Heart right ventricle (tissue), 16 donors: ENCODE data around the gene TLDC2. TPM values are rescaled to one million over a fixed set of nuclear protein-coding genes. Genes with fewer than 3 reads are reported as not detected.
A peak's percentile ranks its signal among the peaks of the same experiment; 100 is the strongest.
"Not testable (repeated sequence)": the region's sequence is repeated elsewhere in the genome, so short reads cannot be mapped to it uniquely, and the experiment has no call there.

ENCODE experiments used
- ATAC-seq, 8 donors: fragments of 200-7000 bp; cut with Tn5 transposase; one replicate each; pipeline ENCODE4 v1.9.1; 2020; ENCODE audit warnings: mild to moderate bottlenecking in 8 of 8, moderate library complexity in 8 of 8, moderate number of reproducible peaks in 1 of 8
- DNase-seq, 2 donors: peaks; one replicate each; pipeline ENCODE4 v3.0.0-alpha.2; 2020
- H3K27ac ChIP-seq, 10 donors: fragments of 200-600 bp; sonication (generic) in 2 of 10; one replicate each; pipeline versions ENCODE4 v1.5.0 to v1.8.0; 2020 to 2022; ENCODE audit warnings: mild to moderate bottlenecking in 3 of 10
- H3K27me3 ChIP-seq, 7 donors: fragments of 200-600 bp; one replicate each; pipeline ENCODE4 v1.8.0; 2021 to 2022; ENCODE audit warnings: mild to moderate bottlenecking in 2 of 7
- H3K36me3 ChIP-seq, 9 donors: fragments of 200-600 bp; sonication (generic) in 1 of 9; one replicate each; pipeline versions ENCODE4 v1.5.0 to v1.8.0; 2020 to 2022; ENCODE audit warnings: mild to moderate bottlenecking in 2 of 9
- H3K4me1 ChIP-seq, 9 donors: fragments of 200-600 bp; sonication (generic) in 1 of 9; one replicate each; pipeline versions ENCODE4 v1.5.0 to v1.8.0; 2020 to 2022; ENCODE audit warnings: mild to moderate bottlenecking in 4 of 9
- H3K4me3 ChIP-seq, 10 donors: fragments of 200-600 bp; sonication (generic) in 2 of 10; one replicate each; pipeline versions ENCODE4 v1.5.0 to v1.8.0; 2020 to 2022; ENCODE audit warnings: mild to moderate bottlenecking in 7 of 10, moderate library complexity in 2 of 10
- H3K9me3 ChIP-seq, 11 donors: fragments of 200-600 bp in 10 of 11; sonication (generic) in 2 of 11; one replicate each; pipeline versions ENCODE4 v1.5.0 to v1.8.0; 2013 to 2022; ENCODE audit warnings: mild to moderate bottlenecking in 2 of 11, control low read depth in 1 of 11, moderate library complexity in 1 of 11
- WGBS, 2 donors: extraction: QIAGEN DNeasy Blood & Tissue Kit; methylation state at CpG; one replicate each; pipeline ENCODE4 v1.1.7; 2013; ENCODE audit warnings: inconsistent platforms in 1 of 2; 5-methylcytosine and 5-hydroxymethylcytosine counted together
- intact Hi-C, 10 donors: fragments of 100-400 bp; cut with DNase I; formaldehyde crosslinking; loops; one replicate each; pipeline versions ENCODE4 v1.11.1 to v1.14.2; 2022
- polyA plus RNA-seq, 2 donors: library from polyadenylated mRNA; stranded (reverse); fragments of 200-250 nt; gene quantifications; one replicate each; pipeline ENCODE4 v1.2.3, GENCODE V29; 2013
- total RNA-seq, 10 donors: library from RNA; stranded (reverse); fragmentation: NEBNext Ultra II Directional in 3 of 10; extraction: Animal tissue kit (Norgen Biotek cat#: 25700) in 3 of 10; gene quantifications; one replicate each; pipeline versions ENCODE4 v1.2.1 to v1.2.4, GENCODE V29; 2021 to 2023
- TF ChIP-seq, protein P1 (sequence below), 9 donors: fragments of 200-600 bp; sonication (generic) in 2 of 9; IDR thresholded peaks; one replicate each; pipeline versions ENCODE4 v1.5.0 to v1.8.0; 2021 to 2022; ENCODE audit warnings: antibody characterized with exemption in 9 of 9, mild to moderate bottlenecking in 5 of 9, moderate library complexity in 1 of 9
- donor health status: Arrhythmogenic right ventricular cardiomyopathy.
- donor health status: ischemic (EF 13 %, LVEDD 7.1; RV severe dilation, severe dysfunction).
- donor health status: healthy with polysubstance abuse.
- donor health status: DM: no; HTN: yes; CAD: no.
- donor health status: DM: no; HTN: no; CAD: no.
- donor health status: ischemic (EF 25% LVEDD 6.9; RV normal size, moderate dysfunction).
- donor health status: ischemic (EF 25% LVEDD 5.7; RV mildly dilated, moderate dysfunction).
- donor health status: healthy.
- donor health status: DM: yes; HTN: yes; CAD: no.
- donor health status: Ischemic cardiomyopathy.
- donor health status: ischemic (EF 35%, LVEDD 5.7; RV mildly dilated, moderate dysfunction).
- donor health status: nonischemic (EF 11% LVEDD 7.7; RV severe dilation, severe dysfunction).
- donor health status: DM: yes; HTN: yes; CAD: no.
- donor health status: PGD.
- donor health status: ischemic (EF 29% LVEDD 5.4; RV normal size, mild dysfunction).
- donor health status: nonischemic (EF 23%, LVEDD 6.1; RV moderate dilation, normal function).

Gene TLDC2
- total and polyA plus RNA-seq, 12 donors: 0.01 TPM; not detected in 11

DNA sequence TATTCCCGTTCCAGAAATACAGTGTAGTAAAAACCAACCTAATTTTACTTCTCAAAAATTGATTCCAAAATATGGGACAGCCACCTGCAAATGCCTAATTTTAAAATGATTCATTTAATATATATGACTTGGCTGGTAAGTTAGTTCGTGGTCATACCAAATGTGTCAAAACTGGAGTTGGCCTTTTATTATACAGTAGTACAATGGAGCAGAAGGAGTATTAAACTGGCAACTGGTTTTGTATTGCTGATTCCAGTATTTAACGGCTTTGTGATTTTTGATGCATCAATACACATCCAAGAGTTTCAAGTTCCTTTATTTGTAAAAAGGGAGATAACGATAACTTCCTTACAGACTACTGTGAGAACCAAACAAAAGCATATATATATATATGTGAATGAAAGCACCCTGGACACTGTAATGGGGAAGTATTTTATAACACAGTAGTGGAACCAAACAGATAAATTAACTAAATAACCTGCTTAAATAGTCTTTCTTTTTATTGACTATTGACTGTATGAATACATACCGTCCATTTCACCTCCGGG, 50.8 kb downstream of the TLDC2 start:
- ATAC-seq (no peak), DNase-seq (no peak)
- Histone ChIP-seq H3K4me3 (no peak overlapping the region), H3K36me3 (peaks cover 5 to 100% (median 37%) of the 10 kb centered on the region in 9 donors), H3K4me1 (peaks cover 0 to 29% (median 0%) of the 10 kb centered on the region in 9 donors), H3K27ac (no peak overlapping the region), H3K27me3 (no peaks in the 10 kb centered on the region), H3K9me3 (no peaks in the 10 kb centered on the region)
- WGBS, 2 donors: 90 to 93% methylated on average over 6 of the region's 6 CpGs
- TF ChIP-seq, protein P1, sequence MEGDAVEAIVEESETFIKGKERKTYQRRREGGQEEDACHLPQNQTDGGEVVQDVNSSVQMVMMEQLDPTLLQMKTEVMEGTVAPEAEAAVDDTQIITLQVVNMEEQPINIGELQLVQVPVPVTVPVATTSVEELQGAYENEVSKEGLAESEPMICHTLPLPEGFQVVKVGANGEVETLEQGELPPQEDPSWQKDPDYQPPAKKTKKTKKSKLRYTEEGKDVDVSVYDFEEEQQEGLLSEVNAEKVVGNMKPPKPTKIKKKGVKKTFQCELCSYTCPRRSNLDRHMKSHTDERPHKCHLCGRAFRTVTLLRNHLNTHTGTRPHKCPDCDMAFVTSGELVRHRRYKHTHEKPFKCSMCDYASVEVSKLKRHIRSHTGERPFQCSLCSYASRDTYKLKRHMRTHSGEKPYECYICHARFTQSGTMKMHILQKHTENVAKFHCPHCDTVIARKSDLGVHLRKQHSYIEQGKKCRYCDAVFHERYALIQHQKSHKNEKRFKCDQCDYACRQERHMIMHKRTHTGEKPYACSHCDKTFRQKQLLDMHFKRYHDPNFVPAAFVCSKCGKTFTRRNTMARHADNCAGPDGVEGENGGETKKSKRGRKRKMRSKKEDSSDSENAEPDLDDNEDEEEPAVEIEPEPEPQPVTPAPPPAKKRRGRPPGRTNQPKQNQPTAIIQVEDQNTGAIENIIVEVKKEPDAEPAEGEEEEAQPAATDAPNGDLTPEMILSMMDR (IDR thresholded peaks at IDR 0.05): no peak
- intact Hi-C loops: no loop called here

DNA sequence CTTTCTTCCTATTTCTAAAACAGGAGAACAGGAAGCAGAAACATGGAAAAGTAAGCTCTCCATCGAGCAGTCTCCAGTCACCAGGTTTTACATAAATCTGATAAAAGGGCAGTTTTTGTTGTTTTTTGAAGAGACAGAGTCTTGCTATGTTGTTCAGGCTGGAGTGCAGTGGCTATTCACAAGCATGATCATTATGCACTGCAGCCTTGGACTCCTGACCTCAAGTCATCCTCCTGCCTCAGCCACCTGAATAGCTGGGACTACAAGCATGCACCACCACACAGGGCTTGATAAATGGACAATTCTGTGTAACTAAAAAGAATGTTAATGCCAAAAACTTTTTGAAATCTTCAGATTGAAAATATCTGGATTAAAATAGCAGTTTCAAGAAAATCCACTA, 51.8 kb downstream of the TLDC2 start:
- TF ChIP-seq, protein P1 (IDR thresholded peaks at IDR 0.05): no peak
- H3K4me3 ChIP-seq: no peak overlapping the region
- H3K27me3 ChIP-seq: no peaks in the 10 kb centered on the region
- no peak for DNase-seq
- H3K36me3 ChIP-seq: peaks cover 5 to 100% (median 37%) of the 10 kb centered on the region in 9 donors
- H3K9me3 ChIP-seq: no peaks in the 10 kb centered on the region
- intact Hi-C loops: no loop called here
- ATAC-seq: no peak
- 79 to 91% methylated on average over 1 of the region's 1 CpG for WGBS, 2 donors
- peaks cover 0 to 36% (median 2%) of the 10 kb centered on the region in 9 donors for H3K4me1 ChIP-seq
- no peak overlapping the region for H3K27ac ChIP-seq

GRCh38 chr20:36929290-36929689, 53.4 kb downstream of the TLDC2 start:
- ATAC-seq (peak in 1 of 8 donors; percentile 34), DNase-seq (no peak)
- H3K9me3 ChIP-seq: no peaks in the 10 kb centered on the region
- H3K27ac ChIP-seq: peak overlapping the region in 1 of 10 donors; percentile 75
- peaks cover 5 to 100% (median 33%) of the 10 kb centered on the region in 9 donors for H3K36me3 ChIP-seq
- H3K27me3 ChIP-seq: no peaks in the 10 kb centered on the region
- peaks cover 0 to 44% (median 4%) of the 10 kb centered on the region in 9 donors for H3K4me1 ChIP-seq
- 82 to 87% methylated on average over 6 of the region's 6 CpGs for WGBS, 2 donors
- intact Hi-C loops: no loop called here
- H3K4me3 ChIP-seq: no peak overlapping the region
- TF ChIP-seq, protein P1 (IDR thresholded peaks at IDR 0.05): no peak

DNA sequence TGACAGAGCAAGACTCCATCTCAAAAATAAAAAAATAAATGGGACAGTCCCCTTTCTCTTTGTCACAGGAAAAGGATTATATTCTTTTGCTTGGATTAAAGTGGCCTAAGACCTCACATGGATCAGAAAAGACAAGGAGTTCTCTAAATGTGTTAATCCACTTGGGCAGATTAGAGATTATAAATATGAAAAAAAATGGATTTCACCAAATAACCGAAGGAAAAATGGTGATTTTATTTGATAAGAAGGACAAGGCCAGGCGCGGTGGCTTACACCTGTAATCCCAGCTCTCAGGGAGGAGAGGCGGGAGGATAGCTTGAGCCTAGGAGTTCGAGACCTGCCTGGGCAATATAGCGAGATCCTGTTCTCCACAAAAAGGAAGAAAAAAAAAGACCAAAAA, 53.8 kb downstream of the TLDC2 start:
- ATAC-seq (no peak), DNase-seq (no peak)
- H3K27me3 ChIP-seq: no peaks in the 10 kb centered on the region
- H3K36me3 ChIP-seq: peaks cover 5 to 100% (median 33%) of the 10 kb centered on the region in 9 donors
- TF ChIP-seq, protein P1 (IDR thresholded peaks at IDR 0.05): no peak
- peaks cover 0 to 40% (median 4%) of the 10 kb centered on the region in 9 donors for H3K4me1 ChIP-seq
- H3K4me3 ChIP-seq: no peak overlapping the region
- H3K27ac ChIP-seq: peak overlapping the region in 1 of 10 donors; percentile 75
- 96% methylated on average over 6 of the region's 6 CpGs for WGBS, 2 donors
- no peaks in the 10 kb centered on the region for H3K9me3 ChIP-seq
- intact Hi-C loops: no loop called here

- 82 to 97% methylated on average over 12 of the region's 12 CpGs for WGBS, 2 donors
- peak overlapping the region in 1 of 10 donors; percentile 75 for H3K27ac ChIP-seq
- DNase-seq, H3K27me3 ChIP-seq, H3K9me3 ChIP-seq, intact Hi-C loops, H3K4me3 ChIP-seq, ATAC-seq: not testable (repeated sequence)
- peaks cover 5 to 100% (median 21%) of the 10 kb centered on the region in 9 donors for H3K36me3 ChIP-seq
- H3K4me1 ChIP-seq: peaks cover 0 to 54% (median 12%) of the 10 kb centered on the region in 9 donors
Measured at GRCh38 chr20:36932067-36932466, 56.1 kb downstream of the TLDC2 start.
